Measurements from ENCODE around the gene CXXC4.

GRCh38 chr4:104490096-104490769 lies 4.5 kb downstream of the CXXC4 start:
- TF ChIP-seq PATZ1 (CRISPR knock-in tag; IDR thresholded peaks at IDR 0.05; ENCODE audit: borderline replicate concordance): no peak
- no peak for TF ChIP-seq OSR1 (CRISPR knock-in tag; IDR thresholded peaks at IDR 0.05)
- no peak for TF ChIP-seq RARB (CRISPR knock-in tag; IDR thresholded peaks at IDR 0.05)
- TF ChIP-seq CSRNP3 (CRISPR knock-in tag; IDR thresholded peaks at IDR 0.05): no peak
- TF ChIP-seq ZFP3 (CRISPR knock-in tag; IDR thresholded peaks at IDR 0.05): no peak
- no peak for TF ChIP-seq SNAI2 (CRISPR knock-in tag; IDR thresholded peaks at IDR 0.05)
- TF ChIP-seq ARNTL (CRISPR knock-in tag; IDR thresholded peaks at IDR 0.05; ENCODE audit: borderline replicate concordance, low read depth): no peak
- no peak for TF ChIP-seq CSDC2 (CRISPR knock-in tag; IDR thresholded peaks at IDR 0.05)
- no peak for TF ChIP-seq PPARA (CRISPR knock-in tag; IDR thresholded peaks at IDR 0.05; ENCODE audit: borderline replicate concordance)
- no peak for TF ChIP-seq TSHZ2 (CRISPR knock-in tag; IDR thresholded peaks at IDR 0.05)
- TF ChIP-seq ZC3H10 (CRISPR knock-in tag; IDR thresholded peaks at IDR 0.05): no peak
- no peak for TF ChIP-seq CREB5 (CRISPR knock-in tag; IDR thresholded peaks at IDR 0.05; ENCODE audit: low read depth)
